A549 (cell line): ENCODE data around the gene ZNF575.

Experiments
- CBX2 ChIP-seq: fragments of 200-600 bp; sonication (generic); IDR thresholded peaks from 2 replicates; pipeline ENCODE4 v1.6.1; 2016; ENCODE audit warnings: low read depth, mild to moderate bottlenecking, borderline replicate concordance
- CBX8 ChIP-seq: fragments of 200-600 bp; sonication (generic); IDR thresholded peaks from 2 replicates; pipeline ENCODE4 v1.6.1; 2016
- CTCF ChIP-seq: fragments of >200 bp; sonication (Bioruptor Twin); formaldehyde crosslinking; IDR thresholded peaks from 3 replicates; pipeline ENCODE4 v1.5.1; 2016
- GATA3 ChIP-seq: IDR thresholded peaks from 2 replicates; pipeline ENCODE4 v1.6.1; 2012; ENCODE audit warnings: borderline replicate concordance
- HMGXB4 ChIP-seq: fragments of 250-450 bp; sonication (Bioruptor Pico); IDR thresholded peaks from 2 replicates; pipeline ENCODE4 v1.5.0; 2021; ENCODE audit warnings: mild to moderate bottlenecking, moderate library complexity, borderline replicate concordance
- JUNB ChIP-seq: fragments of >200 bp; sonication (Bioruptor Twin); formaldehyde crosslinking; IDR thresholded peaks from 2 replicates; pipeline ENCODE4 v1.6.1; 2016
- PBX3 ChIP-seq: IDR thresholded peaks from 2 replicates; pipeline ENCODE4 v1.6.1; 2012
- POLR2A ChIP-seq: IDR thresholded peaks from 2 replicates; pipeline ENCODE4 v1.6.1; 2012; ENCODE audit warnings: mild to moderate bottlenecking, low read length
- RAD21 ChIP-seq, 2 experiments: fragments of >200 bp in 1 of 2; sonication (Bioruptor Twin) in 1 of 2; formaldehyde crosslinking in 1 of 2; IDR thresholded peaks in 1 of 2; conservative IDR thresholded peaks in 1 of 2; 2 replicates in 1 of 2; 3 replicates in 1 of 2; pipeline ENCODE4 v1.6.1; 2012 to 2018; ENCODE audit warnings: inconsistent platforms in 1 of 2
- REST ChIP-seq: fragments of 200-600 bp; sonication (generic); IDR thresholded peaks from 2 replicates; pipeline ENCODE4 v1.6.1; 2016; ENCODE audit warnings: antibody characterized with exemption, mild to moderate bottlenecking, moderate library complexity
- RFX5 ChIP-seq: fragments of 450-650 bp; IDR thresholded peaks from 2 replicates; pipeline ENCODE4 v1.7.1; 2014; ENCODE audit warnings: antibody characterized with exemption, mild to moderate bottlenecking, moderate library complexity
- SMC3 ChIP-seq: fragments of >200 bp; sonication (Bioruptor Twin); formaldehyde crosslinking; IDR thresholded peaks from 3 replicates; pipeline ENCODE4 v1.6.1; 2018; ENCODE audit warnings: inconsistent platforms
- USF2 ChIP-seq: fragments of 450-650 bp; IDR thresholded peaks from 2 replicates; pipeline ENCODE4 v1.6.1; 2014; ENCODE audit warnings: antibody characterized with exemption
- ZFP36 ChIP-seq: fragments of 450-650 bp; IDR thresholded peaks from 2 replicates; pipeline ENCODE4 v1.6.1; 2014; ENCODE audit warnings: borderline replicate concordance; ENCODE audit not compliant: partially characterized antibody

GRCh38 chr19:43544077-43544476 is 11.1 kb downstream of the ZNF575 start:
- TF ChIP-seq CTCF: no peak
- no peak for TF ChIP-seq PBX3
- TF ChIP-seq CBX2: no peak
- TF ChIP-seq REST: no peak
- no peak for TF ChIP-seq GATA3
- TF ChIP-seq ZFP36: no peak
- TF ChIP-seq SMC3: no peak
- TF ChIP-seq USF2: no peak
- no peak for TF ChIP-seq RFX5
- TF ChIP-seq RAD21 (conservative IDR thresholded peaks at IDR 0.05 in 1 of 2, IDR thresholded peaks at IDR 0.05 in 1 of 2): no peak
- TF ChIP-seq CBX8: no peak
- no peak for TF ChIP-seq HMGXB4 (CRISPR knock-in tag)
- TF ChIP-seq POLR2A: no peak
- TF ChIP-seq JUNB: no peak
